Thyroid gland (tissue), 4 donors: ENCODE measurements around the gene IER2. TPM values are rescaled to one million over a fixed set of nuclear protein-coding genes. Genes with fewer than 3 reads are reported as not detected.
A peak's percentile ranks its signal among the peaks of the same experiment; 100 is the strongest.

Experiments used
- DNase-seq, 2 donors: peaks; one replicate each; pipeline ENCODE4 v3.0.0-alpha.2; 2019
- H3K27ac ChIP-seq, 3 donors: fragments of 200-600 bp; sonication (generic); 1 replicate in 2 of 3; 2 replicates in 1 of 3; pipeline ENCODE4 v1.5.1; 2016 to 2019; ENCODE audit warnings: mild to moderate bottlenecking in 1 of 3, moderate library complexity in 1 of 3
- H3K27me3 ChIP-seq: fragments of 200-600 bp; sonication (generic); one replicate; pipeline ENCODE4 v1.5.1; 2019
- H3K36me3 ChIP-seq, 2 donors: fragments of 200-600 bp; sonication (generic); one replicate each; pipeline ENCODE4 v1.5.1; 2016 to 2019
- H3K4me1 ChIP-seq, 2 donors: fragments of 200-600 bp; sonication (generic); one replicate each; pipeline ENCODE4 v1.5.1; 2017 to 2019
- H3K4me3 ChIP-seq, 3 donors: fragments of 200-600 bp; sonication (generic); replicated peaks in 1 of 3; 1 replicate in 2 of 3; 2 replicates in 1 of 3; pipeline ENCODE4 v1.5.1; 2016; ENCODE audit warnings: mild to moderate bottlenecking in 1 of 3
- H3K9me3 ChIP-seq: fragments of 200-600 bp; sonication (generic); one replicate; pipeline ENCODE4 v1.5.1; 2017
- CTCF ChIP-seq, 6 experiments: fragments of 200-600 bp in 3 of 6; fragments of 450-650 bp in 3 of 6; sonication (generic) in 3 of 6; IDR thresholded peaks; one replicate each; pipeline ENCODE4 v1.5.1; 2016 to 2019; ENCODE audit warnings: antibody characterized with exemption in 6 of 6, mild to moderate bottlenecking in 2 of 6, inconsistent platforms in 1 of 6, moderate library complexity in 1 of 6
- POLR2A ChIP-seq, 2 donors: fragments of 450-650 bp; IDR thresholded peaks; one replicate each; pipeline ENCODE4 v1.6.1; 2017; ENCODE audit warnings: antibody characterized with exemption in 2 of 2, mild to moderate bottlenecking in 2 of 2, moderate library complexity in 1 of 2
- WGBS, 2 donors: methylation state at CpG; one replicate each; pipeline ENCODE4 v1.1.5; 2017; 5-methylcytosine and 5-hydroxymethylcytosine counted together
- intact Hi-C: fragments of 100-400 bp; cut with DNase I; formaldehyde crosslinking; loops from one replicate; pipeline ENCODE4 v1.15.1; 2023
- total RNA-seq, 4 donors: library from RNA; depleted of rRNA; stranded (reverse); fragments of >200 nt; gene quantifications; one replicate each; pipeline ENCODE4 v1.2.3, GENCODE V29; 2016

The IER2 gene
- total RNA-seq, 4 donors from 2014 or later = 55.0 to 139 (median 65.9) TPM

GRCh38 chr19:13128583-13128982 is 21.6 kb upstream of the IER2 start:
- intact Hi-C loops = no loop called here
- Histone ChIP-seq H3K4me1 (peaks cover 0 to 8% of the 10 kb centered on the region in 2 donors), H3K4me3 (no peak overlapping the region), H3K36me3 (no peaks in the 10 kb centered on the region), H3K27ac (no peak overlapping the region), H3K9me3 (no peaks in the 10 kb centered on the region), H3K27me3 (no peaks in the 10 kb centered on the region)
- WGBS, 2 donors = 80% methylated on average over 1 of the region's 1 CpG; no CpG with 5 or more reads in 1 of the 2 donors
- no peak for DNase-seq
- no peak for TF ChIP-seq POLR2A (IDR thresholded peaks at IDR 0.05)

GRCh38 chr19:13129384-13129783 is 20.8 kb upstream of the IER2 start:
- no peak for DNase-seq
- H3K9me3 ChIP-seq = no peaks in the 10 kb centered on the region
- no peaks in the 10 kb centered on the region for H3K36me3 ChIP-seq
- H3K27me3 ChIP-seq = no peaks in the 10 kb centered on the region
- no peak overlapping the region for H3K4me3 ChIP-seq
- no peak overlapping the region for H3K27ac ChIP-seq
- intact Hi-C loops = no loop called here
- WGBS, 2 donors = 90 to 95% methylated on average over 2 to 7 of the region's 9 CpGs
- TF ChIP-seq CTCF (IDR thresholded peaks at IDR 0.05) (no peak), POLR2A (IDR thresholded peaks at IDR 0.05) (no peak)
- peaks cover 8 to 16% of the 10 kb centered on the region in 2 donors for H3K4me1 ChIP-seq

- DNase-seq = no peak
- Histone ChIP-seq H3K36me3 (peaks cover 7% of the 10 kb centered on the region in 2 donors), H3K4me1 (peaks cover 8 to 22% of the 10 kb centered on the region in 2 donors), H3K27ac (no peak overlapping the region), H3K9me3 (no peaks in the 10 kb centered on the region), H3K27me3 (no peaks in the 10 kb centered on the region), H3K4me3 (no peak overlapping the region)
- 96 to 100% methylated on average over 3 of the region's 3 CpGs for WGBS, 2 donors
- intact Hi-C loops = no loop called here
- TF ChIP-seq CTCF (IDR thresholded peaks at IDR 0.05) = no peak
- no peak for TF ChIP-seq POLR2A (IDR thresholded peaks at IDR 0.05)
Measured at GRCh38 chr19:13130886-13131490, 19.2 kb upstream of the IER2 start.

GRCh38 chr19:13132471-13133180 is 17.6 kb upstream of the IER2 start:
- H3K27ac ChIP-seq = peak overlapping the region in 1 of 3 donors; percentile 78
- WGBS, 2 donors = 75 to 82% methylated on average over 8 of the region's 8 CpGs
- no peaks in the 10 kb centered on the region for H3K27me3 ChIP-seq
- no peak overlapping the region for H3K4me3 ChIP-seq
- peak; percentile 20 to 23 for DNase-seq
- peaks cover 8 to 22% of the 10 kb centered on the region in 2 donors for H3K4me1 ChIP-seq
- intact Hi-C loops = no loop called here
- peaks cover 16 to 21% of the 10 kb centered on the region in 2 donors for H3K36me3 ChIP-seq
- H3K9me3 ChIP-seq = no peaks in the 10 kb centered on the region
- TF ChIP-seq CTCF (IDR thresholded peaks at IDR 0.05) = no peak
- TF ChIP-seq POLR2A (IDR thresholded peaks at IDR 0.05) = no peak

GRCh38 chr19:13133241-13133870 is 16.9 kb upstream of the IER2 start:
- TF ChIP-seq POLR2A (IDR thresholded peaks at IDR 0.05) (no peak), CTCF (IDR thresholded peaks at IDR 0.05) (no peak)
- H3K27ac ChIP-seq = peak overlapping the region in 2 of 3 donors; percentile 68 to 78
- no peaks in the 10 kb centered on the region for H3K27me3 ChIP-seq
- H3K4me1 ChIP-seq = peaks cover 8 to 22% of the 10 kb centered on the region in 2 donors
- intact Hi-C loops = no loop called here
- peaks cover 22 to 29% of the 10 kb centered on the region in 2 donors for H3K36me3 ChIP-seq
- H3K4me3 ChIP-seq = no peak overlapping the region
- DNase-seq = no peak
- WGBS, 2 donors = 83 to 84% methylated on average over 12 of the region's 12 CpGs
- no peaks in the 10 kb centered on the region for H3K9me3 ChIP-seq
